IPS-18a (cell line): ENCODE measurements around the gene MXRA8.

Experiments used
- H3K27ac ChIP-seq: one replicate; pipeline ENCODE4 v1.5.1; 2013; ENCODE audit warnings: low read length
- H3K27me3 ChIP-seq: one replicate; pipeline ENCODE4 v1.6.1; 2013; ENCODE audit warnings: mild to moderate bottlenecking, low read length; ENCODE audit not compliant: control insufficient read depth, insufficient read depth
- H3K36me3 ChIP-seq: one replicate; pipeline ENCODE4 v1.6.1; 2013; ENCODE audit warnings: low read depth, low read length; ENCODE audit not compliant: control insufficient read depth
- H3K4me1 ChIP-seq: one replicate; pipeline ENCODE4 v1.6.1; 2013; ENCODE audit warnings: low read depth, low read length; ENCODE audit not compliant: control insufficient read depth
- H3K4me3 ChIP-seq: one replicate; pipeline ENCODE4 v1.5.1; 2013; ENCODE audit warnings: low read length
- H3K9ac ChIP-seq: one replicate; pipeline ENCODE4 v1.6.1; 2013; ENCODE audit warnings: mild to moderate bottlenecking, low read length, moderate library complexity
- H3K9me3 ChIP-seq: one replicate; pipeline ENCODE4 v1.6.1; 2013; ENCODE audit warnings: low read depth, low read length; ENCODE audit not compliant: control insufficient read depth

MXRA8 gene

GRCh38 chr1:1328254-1328653 is 30.1 kb downstream of the MXRA8 start:
- H3K9ac ChIP-seq, result no peak overlapping the region
- H3K36me3 ChIP-seq, result no peaks in the 10 kb centered on the region

GRCh38 chr1:1327291-1327690 is 31.1 kb downstream of the MXRA8 start:
- Histone ChIP-seq H3K9ac (no peak overlapping the region), H3K36me3 (no peaks in the 10 kb centered on the region), H3K4me1 (no peaks in the 10 kb centered on the region), H3K4me3 (no peak overlapping the region), H3K9me3 (no peaks in the 10 kb centered on the region), H3K27me3 (no peaks in the 10 kb centered on the region), H3K27ac (no peak overlapping the region)

More at GRCh38 chr1:1328254-1328653, 30.1 kb downstream of the MXRA8 start:
- no peaks in the 10 kb centered on the region for H3K4me1 ChIP-seq
- H3K27ac ChIP-seq, result no peak overlapping the region
- H3K27me3 ChIP-seq, result no peaks in the 10 kb centered on the region
- no peak overlapping the region for H3K4me3 ChIP-seq
- no peaks in the 10 kb centered on the region for H3K9me3 ChIP-seq

DNA sequence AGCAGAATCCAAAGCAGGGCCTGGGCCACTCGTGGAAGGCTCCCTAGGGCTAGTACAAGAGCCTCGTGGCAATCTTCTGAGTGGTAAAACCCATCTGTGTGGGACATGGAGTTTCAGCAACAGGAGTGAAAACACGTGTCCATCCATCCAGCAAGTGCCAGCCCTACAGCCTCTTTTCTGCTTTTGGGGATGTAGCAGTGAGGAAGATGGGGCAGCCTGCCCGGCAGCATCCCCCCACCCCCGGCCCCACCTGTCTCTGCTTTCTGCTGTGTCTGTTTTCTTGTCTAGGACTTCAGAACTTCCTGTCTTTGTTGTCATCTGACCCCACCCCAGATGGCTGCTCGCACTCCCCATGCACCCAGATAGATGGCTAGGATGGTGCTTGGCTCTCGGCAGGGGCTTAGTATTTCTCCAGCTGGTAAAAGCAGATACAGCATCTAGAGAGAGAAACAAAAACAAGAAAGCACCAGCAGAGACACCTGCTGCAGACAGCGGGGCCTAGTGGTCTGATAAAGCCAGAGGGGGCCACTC is 32.2 kb downstream of the MXRA8 start:
- Histone ChIP-seq H3K9me3 (no peaks in the 10 kb centered on the region), H3K9ac (no peak overlapping the region), H3K4me3 (no peak overlapping the region), H3K27me3 (no peaks in the 10 kb centered on the region), H3K4me1 (no peaks in the 10 kb centered on the region), H3K27ac (no peak overlapping the region), H3K36me3 (no peaks in the 10 kb centered on the region)

GRCh38 chr1:1325288-1326074 is 32.9 kb downstream of the MXRA8 start:
- peak overlapping the region; percentile 74 for H3K4me3 ChIP-seq
- H3K36me3 ChIP-seq, result no peaks in the 10 kb centered on the region
- H3K4me1 ChIP-seq, result no peaks in the 10 kb centered on the region
- no peaks in the 10 kb centered on the region for H3K9me3 ChIP-seq
- peak overlapping the region; percentile 66 for H3K9ac ChIP-seq
- H3K27me3 ChIP-seq, result no peaks in the 10 kb centered on the region
- no peak overlapping the region for H3K27ac ChIP-seq

DNA sequence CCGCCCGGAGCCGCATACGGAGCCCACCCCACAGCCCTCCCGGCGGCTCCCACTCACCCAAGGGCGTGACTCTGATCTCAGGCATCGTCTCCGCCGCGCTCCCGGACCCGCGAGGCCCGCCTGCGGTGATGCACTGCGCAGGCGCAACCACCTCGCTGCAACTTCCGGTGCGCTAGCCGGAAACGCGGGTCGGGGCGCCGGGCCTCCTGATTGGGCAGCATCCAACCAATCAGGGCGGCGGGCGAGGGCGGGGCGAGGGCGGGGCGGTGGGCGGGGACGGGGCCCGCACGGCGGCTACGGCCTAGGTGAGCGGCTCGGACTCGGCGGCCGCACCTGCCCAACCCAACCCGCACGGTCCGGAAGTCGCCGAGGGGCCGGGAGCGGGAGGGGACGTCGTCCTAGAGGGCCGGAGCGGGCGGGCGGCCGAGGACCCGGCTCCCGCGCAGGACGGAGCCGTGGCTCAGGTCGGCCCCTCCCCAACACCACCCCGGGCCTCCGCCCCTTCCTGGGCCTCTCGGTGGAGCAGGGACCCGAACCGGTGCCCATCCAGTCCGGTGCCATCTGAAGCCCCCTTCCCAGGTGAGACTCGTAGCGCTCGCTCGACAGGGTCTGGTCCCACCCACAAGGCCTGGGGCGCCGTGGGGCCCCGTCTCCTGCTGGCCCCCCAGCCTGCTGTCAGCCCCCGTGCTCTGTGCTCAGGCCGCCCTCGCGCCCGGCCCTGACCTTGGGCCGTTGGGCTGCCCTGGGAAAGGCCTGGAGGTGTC is 33.6 kb downstream of the MXRA8 start, which contains the start of the genes CPTP and INTS11:
TSS of gene CPTP (plus strand) at position 279 of the 764 bp plus-strand sequence. CDS start 2,109 bp downstream, outside the sequence.
TSS of gene INTS11 (minus strand) at position 137 of the 764 bp plus-strand sequence. CDS start at position 85, 52 bp downstream.
- no peak within 1 kb of the TSS for H3K27ac ChIP-seq
- H3K4me3 ChIP-seq, result peak within 1 kb of the TSS; percentile 84
- no peaks in the 10 kb centered on the region for H3K9me3 ChIP-seq
- peaks cover 2% of the 10 kb centered on the region for H3K36me3 ChIP-seq
- no peaks in the 10 kb centered on the region for H3K27me3 ChIP-seq
- peak within 1 kb of the TSS; percentile 77 for H3K9ac ChIP-seq
- no peaks in the 10 kb centered on the region for H3K4me1 ChIP-seq

DNA sequence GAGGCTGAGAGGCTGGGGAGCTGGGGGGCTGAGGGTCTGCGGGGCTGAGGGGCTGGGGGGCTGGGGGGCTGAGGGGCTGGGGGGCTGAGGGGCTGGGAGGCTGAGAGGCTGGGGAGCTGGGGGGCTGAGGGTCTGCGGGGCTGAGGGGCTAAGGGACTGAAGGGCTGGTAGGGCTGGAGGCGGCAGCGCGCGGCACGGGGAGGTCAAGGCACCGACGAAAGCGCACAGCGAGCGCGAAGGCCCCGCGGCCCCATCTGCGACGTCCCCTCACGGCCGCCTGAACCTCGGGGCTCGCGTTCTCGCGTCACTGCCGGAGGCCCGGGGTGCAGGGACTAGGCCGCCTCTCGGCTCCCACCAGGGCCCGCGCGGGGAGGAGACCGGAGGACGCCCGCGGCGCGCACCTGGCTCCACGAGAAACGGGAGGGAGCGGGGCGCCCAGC is 34.3 kb downstream of the MXRA8 start:
- H3K9ac ChIP-seq, result peak overlapping the region; percentile 77
- peaks cover 8% of the 10 kb centered on the region for H3K36me3 ChIP-seq
- H3K27ac ChIP-seq, result no peak overlapping the region
- H3K4me3 ChIP-seq, result peak overlapping the region; percentile 84
- H3K4me1 ChIP-seq, result no peaks in the 10 kb centered on the region
- no peaks in the 10 kb centered on the region for H3K27me3 ChIP-seq
- H3K9me3 ChIP-seq, result no peaks in the 10 kb centered on the region

- Histone ChIP-seq H3K9me3 (no peaks in the 10 kb centered on the region), H3K27ac (no peak overlapping the region), H3K4me1 (no peaks in the 10 kb centered on the region), H3K4me3 (no peak overlapping the region), H3K36me3 (peaks cover 10% of the 10 kb centered on the region), H3K27me3 (no peaks in the 10 kb centered on the region), H3K9ac (no peak overlapping the region)
Measured at GRCh38 chr1:1322952-1323351, 35.4 kb downstream of the MXRA8 start.

DNA sequence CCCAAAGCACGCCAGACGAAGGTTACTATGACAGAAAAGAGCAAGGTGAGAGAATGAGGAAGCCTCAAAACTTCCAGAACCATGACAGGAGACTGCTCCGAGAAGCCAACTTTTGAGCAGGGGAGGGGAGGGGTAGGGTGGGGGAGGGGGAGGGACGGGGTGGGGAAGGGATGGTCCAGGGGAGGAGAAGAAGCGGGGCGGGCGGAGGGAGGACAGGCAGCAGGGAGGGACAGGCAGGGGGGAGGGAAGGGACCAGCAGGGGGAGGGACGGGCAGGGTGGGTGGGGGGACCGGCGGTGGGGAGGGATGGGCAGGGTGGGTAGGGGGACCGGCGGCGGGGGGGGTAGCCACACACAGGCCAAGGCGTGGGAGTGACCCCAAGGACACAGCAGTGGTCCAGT is 35.9 kb downstream of the MXRA8 start:
- Histone ChIP-seq H3K4me1 (no peaks in the 10 kb centered on the region), H3K27me3 (no peaks in the 10 kb centered on the region), H3K9ac (no peak overlapping the region), H3K9me3 (no peaks in the 10 kb centered on the region), H3K27ac (no peak overlapping the region), H3K4me3 (no peak overlapping the region), H3K36me3 (peaks cover 13% of the 10 kb centered on the region)

GRCh38 chr1:1321477-1321876 is 36.9 kb downstream of the MXRA8 start:
- H3K27me3 ChIP-seq, result no peaks in the 10 kb centered on the region
- peaks cover 18% of the 10 kb centered on the region for H3K36me3 ChIP-seq
- no peaks in the 10 kb centered on the region for H3K4me1 ChIP-seq
- H3K9ac ChIP-seq, result no peak overlapping the region
- H3K9me3 ChIP-seq, result no peaks in the 10 kb centered on the region
- no peak overlapping the region for H3K4me3 ChIP-seq
- no peak overlapping the region for H3K27ac ChIP-seq

- Histone ChIP-seq H3K4me3 (no peak overlapping the region), H3K9ac (no peak overlapping the region), H3K27ac (no peak overlapping the region), H3K4me1 (peaks cover 2% of the 10 kb centered on the region), H3K27me3 (no peaks in the 10 kb centered on the region), H3K36me3 (peaks cover 18% of the 10 kb centered on the region), H3K9me3 (no peaks in the 10 kb centered on the region)
Measured at GRCh38 chr1:1320666-1321448, 37.5 kb downstream of the MXRA8 start.

GRCh38 chr1:1319646-1319941 is 38.8 kb downstream of the MXRA8 start:
- peaks cover 9% of the 10 kb centered on the region for H3K4me1 ChIP-seq
- no peak overlapping the region for H3K9ac ChIP-seq
- H3K36me3 ChIP-seq, result peaks cover 22% of the 10 kb centered on the region
- H3K4me3 ChIP-seq, result no peak overlapping the region
- no peaks in the 10 kb centered on the region for H3K9me3 ChIP-seq
- no peak overlapping the region for H3K27ac ChIP-seq
- no peaks in the 10 kb centered on the region for H3K27me3 ChIP-seq
